Activated CD8-positive, alpha-beta memory T cell treated with anti-CD3 and anti-CD28 coated beads, Interleukin-2, amount 10 ng/mL, durations not matched to agents 7 days and 5 days (primary cell): ENCODE measurements around the gene RAG1. TPM values are rescaled to one million over a fixed set of nuclear protein-coding genes. Genes with fewer than 3 reads are reported as not detected.

ENCODE experiments used
- ATAC-seq: fragments of 150-1000 bp; cut with Tn5 transposase; one replicate; pipeline ENCODE4 v1.10.0; 2021; ENCODE audit warnings: moderate library complexity
- CTCF ChIA-PET: fragments of 350-600 bp; sonication (Branson Sonifier 250); formaldehyde crosslinking; loops from one replicate; lab custom pipeline; 2021; ENCODE audit warnings: antibody characterized with exemption; lab: Charles Lee
- DNase-seq: peaks from one replicate; pipeline ENCODE4 v3.0.0-alpha.2; 2020
- H3K27ac Mint-ChIP-seq: one replicate; pipeline ENCODE4 v1.8.0; 2021; ENCODE audit warnings: mild to moderate bottlenecking, mixed read lengths
- H3K27me3 Mint-ChIP-seq: one replicate; pipeline ENCODE4 v1.8.0; 2021; ENCODE audit warnings: mixed read lengths
- H3K36me3 Mint-ChIP-seq: one replicate; pipeline ENCODE4 v1.8.0; 2021; ENCODE audit warnings: mild to moderate bottlenecking, mixed read lengths
- H3K4me1 Mint-ChIP-seq: one replicate; pipeline ENCODE4 v1.8.0; 2021; ENCODE audit warnings: mixed read lengths
- H3K4me3 Mint-ChIP-seq: one replicate; pipeline ENCODE4 v1.8.0; 2021; ENCODE audit warnings: mild to moderate bottlenecking, moderate library complexity, mixed read lengths
- H3K9me3 Mint-ChIP-seq: one replicate; pipeline ENCODE4 v1.8.0; 2022; ENCODE audit warnings: low read depth, mixed read lengths
- total RNA-seq, 2 experiments: library from RNA; stranded (reverse); gene quantifications; one replicate each; pipeline ENCODE4 v1.2.3, GENCODE V29; 2021

The RAG1 gene
- total RNA-seq, 2 experiments from 2014 or later, result 0.32 to 0.40 TPM

DNA sequence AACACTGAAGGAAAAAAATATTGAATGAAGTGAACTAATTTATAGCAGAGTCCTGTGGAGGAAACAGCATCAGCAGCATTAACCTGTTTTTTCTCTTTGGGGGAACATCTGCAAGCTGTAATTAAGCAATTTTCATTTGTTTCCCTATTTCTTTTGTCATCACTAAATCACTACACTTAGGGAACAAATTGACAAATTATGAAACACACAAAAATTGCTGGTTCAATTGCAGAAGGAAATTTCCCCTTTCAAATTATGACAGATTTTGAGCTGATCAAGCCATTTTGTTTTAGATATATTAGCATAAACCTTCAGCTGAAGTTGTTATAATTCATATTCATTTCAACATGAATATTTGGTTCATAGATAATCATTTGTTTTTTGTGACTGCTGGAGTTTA lies 52.4 kb downstream of the RAG1 start:
- H3K4me3 Mint-ChIP-seq, result no peak overlapping the region
- peaks cover 6% of the 10 kb centered on the region for H3K27me3 Mint-ChIP-seq
- CTCF ChIA-PET, result interaction anchor here (1.0 to 1.6 kb wide), 2 partner anchors 55 to 128 kb away, joined by 3 to 9 read pairs; no protein-coding TSS in a partner anchor
- peaks cover 3% of the 10 kb centered on the region for H3K4me1 Mint-ChIP-seq
- ATAC-seq (no peak), DNase-seq (no peak)
- no peaks in the 10 kb centered on the region for H3K9me3 Mint-ChIP-seq
- no peak overlapping the region for H3K27ac Mint-ChIP-seq
- H3K36me3 Mint-ChIP-seq, result no peaks in the 10 kb centered on the region

DNA sequence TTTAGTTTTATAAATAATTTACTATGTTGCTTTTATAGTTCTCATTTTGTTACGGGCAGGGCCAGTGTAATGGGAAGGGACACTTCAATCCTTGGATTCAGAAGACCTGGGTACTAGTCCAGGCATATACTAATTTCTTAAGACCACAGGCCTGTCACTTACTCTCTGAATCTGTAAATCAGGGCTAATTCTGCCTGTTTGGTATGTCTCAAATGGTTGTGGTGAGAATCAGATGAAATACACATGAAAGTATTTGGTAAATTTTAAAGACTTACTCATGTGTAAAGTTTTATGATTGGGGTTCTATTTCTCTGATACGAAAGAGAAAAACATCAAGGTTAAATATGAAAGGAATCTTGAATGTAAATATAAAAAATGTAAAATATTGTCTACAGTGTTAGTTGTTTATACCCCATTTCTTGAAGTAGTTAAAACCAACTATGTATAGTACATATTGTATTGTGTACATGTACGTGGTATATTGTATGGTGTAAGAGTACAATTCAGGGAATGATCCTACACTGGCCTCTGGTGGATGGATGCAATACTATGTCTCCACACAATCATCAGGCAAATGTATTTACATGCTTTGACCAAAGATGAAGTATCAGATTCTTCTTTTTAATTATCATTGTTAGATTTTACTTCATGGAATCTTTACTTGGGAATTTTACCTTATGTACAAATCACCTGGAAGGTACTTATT lies 54.8 kb downstream of the RAG1 start:
- no peak for ATAC-seq
- H3K4me3 Mint-ChIP-seq, result no peak overlapping the region
- no peaks in the 10 kb centered on the region for H3K36me3 Mint-ChIP-seq
- peaks cover 8% of the 10 kb centered on the region for H3K27me3 Mint-ChIP-seq
- DNase-seq, result no peak
- peaks cover 3% of the 10 kb centered on the region for H3K4me1 Mint-ChIP-seq
- CTCF ChIA-PET, result interaction anchor here (0.9 kb wide), 1 partner anchor 59 kb away, joined by 5 read pairs; no protein-coding TSS in a partner anchor
- H3K9me3 Mint-ChIP-seq, result no peaks in the 10 kb centered on the region
- H3K27ac Mint-ChIP-seq, result no peak overlapping the region

DNA sequence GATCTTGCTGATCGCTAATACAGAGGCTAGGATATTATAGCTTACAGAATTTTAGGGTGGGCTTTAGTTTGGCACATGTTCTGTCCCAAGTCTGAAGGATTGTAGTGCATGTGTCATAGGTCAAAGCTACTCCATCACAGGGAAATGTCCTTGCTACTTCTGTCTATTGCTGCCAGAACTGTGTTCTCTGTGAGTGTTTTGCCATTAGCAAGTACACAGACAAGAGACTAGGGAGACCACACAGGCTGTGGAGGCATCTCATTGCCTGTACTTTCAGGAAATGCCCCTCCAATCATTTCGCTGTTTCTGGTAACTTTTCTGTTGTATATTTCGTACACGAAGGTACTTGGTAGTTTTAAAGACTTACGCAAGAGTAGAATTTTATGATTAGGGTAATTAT lies 55.7 kb downstream of the RAG1 start:
- Mint-ChIP-seq H3K27me3 (peaks cover 8% of the 10 kb centered on the region), H3K27ac (no peak overlapping the region), H3K9me3 (no peaks in the 10 kb centered on the region), H3K36me3 (no peaks in the 10 kb centered on the region), H3K4me1 (peaks cover 3% of the 10 kb centered on the region), H3K4me3 (no peak overlapping the region)
- ATAC-seq (no peak), DNase-seq (no peak)
- CTCF ChIA-PET, result interaction anchor here (0.9 to 1.6 kb wide), 2 partner anchors 60 to 331 kb away, joined by 3 to 5 read pairs; no protein-coding TSS in a partner anchor

DNA sequence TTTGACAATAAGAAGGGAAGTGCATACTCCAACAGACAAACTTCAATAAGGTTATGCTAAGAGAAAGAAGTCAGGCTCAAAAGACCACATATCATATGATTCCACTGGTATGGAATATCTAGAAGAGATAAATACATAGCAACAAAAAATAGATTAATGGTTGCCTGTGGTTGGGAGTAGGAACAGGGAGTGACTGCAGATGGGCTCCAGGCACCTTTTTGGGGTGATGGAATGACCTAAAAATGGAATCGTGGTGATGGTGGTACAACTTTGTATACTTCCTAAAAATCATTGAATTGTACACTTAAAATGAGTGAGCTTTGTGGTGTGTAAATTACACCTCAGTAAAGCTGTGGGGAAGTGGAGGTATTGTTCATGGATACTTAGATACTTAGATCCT lies 59.2 kb downstream of the RAG1 start:
- CTCF ChIA-PET, result no interaction called here
- Mint-ChIP-seq H3K27me3 (peaks cover 4% of the 10 kb centered on the region), H3K36me3 (no peaks in the 10 kb centered on the region), H3K4me1 (peaks cover 7% of the 10 kb centered on the region), H3K4me3 (no peak overlapping the region), H3K27ac (no peak overlapping the region), H3K9me3 (no peaks in the 10 kb centered on the region)
- ATAC-seq (no peak), DNase-seq (no peak)

DNA sequence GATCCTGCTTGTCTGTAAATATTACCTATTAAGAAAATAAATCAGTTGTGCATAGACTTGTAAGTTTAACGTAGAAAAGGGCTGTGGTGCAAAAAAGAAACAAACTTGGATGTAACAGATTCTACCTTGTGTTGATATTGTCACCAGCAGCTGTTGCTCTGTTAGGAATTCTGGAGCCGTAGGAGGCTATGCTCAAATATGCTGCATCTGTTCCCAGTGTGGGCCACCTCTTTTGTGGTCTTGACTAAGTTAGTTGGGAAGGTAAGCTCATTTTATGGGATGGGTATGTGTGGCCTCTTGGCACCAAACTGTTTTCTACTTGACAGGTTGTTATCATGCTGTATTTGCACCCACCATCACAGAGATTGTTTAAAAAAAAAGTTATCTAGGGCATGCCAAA lies 59.7 kb downstream of the RAG1 start:
- ATAC-seq (no peak), DNase-seq (no peak)
- H3K9me3 Mint-ChIP-seq, result no peaks in the 10 kb centered on the region
- CTCF ChIA-PET, result no interaction called here
- H3K27ac Mint-ChIP-seq, result no peak overlapping the region
- H3K36me3 Mint-ChIP-seq, result no peaks in the 10 kb centered on the region
- H3K27me3 Mint-ChIP-seq, result peaks cover 4% of the 10 kb centered on the region
- H3K4me1 Mint-ChIP-seq, result peaks cover 7% of the 10 kb centered on the region
- H3K4me3 Mint-ChIP-seq, result no peak overlapping the region

DNA sequence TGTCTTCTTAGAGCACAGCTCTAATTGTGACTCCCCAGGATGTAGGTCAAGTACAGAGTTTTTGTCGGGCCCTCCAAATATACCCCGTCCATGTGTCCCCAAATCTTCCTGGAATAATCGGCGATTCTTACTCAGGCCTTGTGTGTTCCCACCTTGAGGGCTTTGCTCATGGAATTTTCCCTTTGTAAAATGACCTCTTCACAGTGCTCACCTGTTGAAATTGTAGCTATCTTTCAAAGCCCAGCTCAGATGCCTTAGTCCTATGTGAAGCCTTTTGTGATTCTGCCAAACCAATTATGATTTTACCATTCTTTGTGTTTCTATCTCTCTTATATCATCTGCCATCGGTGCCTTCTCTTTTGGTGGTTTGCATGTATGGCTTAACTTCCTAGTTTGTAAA lies 60.3 kb downstream of the RAG1 start:
- ATAC-seq, result no peak
- Mint-ChIP-seq H3K27ac (no peak overlapping the region), H3K27me3 (peaks cover 4% of the 10 kb centered on the region), H3K9me3 (no peaks in the 10 kb centered on the region), H3K4me1 (peaks cover 7% of the 10 kb centered on the region), H3K4me3 (no peak overlapping the region), H3K36me3 (no peaks in the 10 kb centered on the region)
- no peak for DNase-seq
- CTCF ChIA-PET, result no interaction called here

DNA sequence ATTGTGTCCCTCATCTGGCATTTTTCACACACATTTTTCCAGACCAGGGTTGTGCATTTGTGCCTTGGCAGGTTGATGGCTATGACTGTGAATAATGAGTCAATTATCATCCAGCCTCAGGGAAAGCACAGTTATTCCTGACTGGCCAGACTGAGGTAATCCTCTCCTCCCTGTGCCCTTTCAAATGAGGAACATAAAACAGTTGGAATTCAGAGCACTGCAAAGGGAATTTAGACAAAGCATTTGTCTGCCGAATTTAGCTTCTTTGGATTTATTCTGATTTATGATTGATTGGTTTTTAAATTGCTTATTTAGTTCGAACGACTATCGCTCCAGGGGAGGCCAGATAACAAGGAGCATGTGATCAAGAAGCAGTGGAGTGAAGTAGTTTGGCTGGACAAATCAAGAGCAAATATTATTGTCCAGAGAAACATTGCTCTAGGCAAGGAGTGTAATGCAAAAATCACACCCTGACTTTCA lies 61.0 kb downstream of the RAG1 start:
- peaks cover 7% of the 10 kb centered on the region for H3K27me3 Mint-ChIP-seq
- H3K27ac Mint-ChIP-seq, result no peak overlapping the region
- ATAC-seq, result no peak
- CTCF ChIA-PET, result no interaction called here
- H3K9me3 Mint-ChIP-seq, result no peaks in the 10 kb centered on the region
- no peaks in the 10 kb centered on the region for H3K36me3 Mint-ChIP-seq
- no peak overlapping the region for H3K4me3 Mint-ChIP-seq
- DNase-seq, result no peak
- H3K4me1 Mint-ChIP-seq, result peaks cover 7% of the 10 kb centered on the region

Other genes with a start within 250 kb of the RAG1 start
- 10 to 100 TPM in 1 of 2 experiments, 1 to 10 TPM in 1; 9.1 to 10.9 TPM for gene TRAF6, start 57.7 kb upstream of the RAG1 start, total RNA-seq
- 1 to 10 TPM; 1.1 to 2.0 TPM for gene IFTAP, start 26.5 kb downstream of the RAG1 start, total RNA-seq
- gene RAG2, start 30.2 kb downstream of the RAG1 start, total RNA-seq, result not detected